Left lung (tissue), 10 donors: ENCODE data around the gene ADAMTSL4. TPM values are rescaled to one million over a fixed set of nuclear protein-coding genes. Genes with fewer than 3 reads are reported as not detected.
A peak's percentile ranks its signal among the peaks of the same experiment; 100 is the strongest.

Experiments
- ATAC-seq: fragments of 200-7000 bp; cut with Tn5 transposase; one replicate; pipeline ENCODE4 v1.9.1; 2020; ENCODE audit warnings: moderate library complexity
- DNase-seq, 4 donors: peaks; one replicate each; pipeline ENCODE4 v3.0.0-alpha.2; 2013 to 2020
- H3K27ac ChIP-seq, 2 donors: fragments of 200-600 bp; sonication (generic) in 1 of 2; one replicate each; pipeline versions ENCODE4 v1.5.0 to v1.8.0; 2020 to 2021
- H3K27me3 ChIP-seq, 2 donors: fragments of 200-600 bp; sonication (generic) in 1 of 2; one replicate each; pipeline versions ENCODE4 v1.5.0 to v1.8.0; 2020 to 2021
- H3K36me3 ChIP-seq, 2 donors: fragments of 200-600 bp; sonication (generic) in 1 of 2; one replicate each; pipeline versions ENCODE4 v1.5.0 to v1.8.0; 2020 to 2021
- H3K4me1 ChIP-seq, 2 donors: fragments of 200-600 bp; one replicate each; pipeline ENCODE4 v1.8.0; 2021
- H3K4me3 ChIP-seq, 2 donors: fragments of 200-600 bp; sonication (generic) in 1 of 2; one replicate each; pipeline versions ENCODE4 v1.5.0 to v1.8.0; 2020 to 2021; ENCODE audit warnings: mild to moderate bottlenecking in 1 of 2
- H3K9me3 ChIP-seq, 2 donors: fragments of 200-600 bp; sonication (generic) in 1 of 2; one replicate each; pipeline versions ENCODE4 v1.5.0 to v1.8.0; 2020 to 2021
- intact Hi-C, 2 donors: fragments of 100-400 bp; cut with DNase I; formaldehyde crosslinking; loops; one replicate each; pipeline versions ENCODE4 v1.11.2 to v1.14.2; 2022
- polyA plus RNA-seq, 6 donors: library from polyadenylated mRNA; unstranded; fragments of 120-200 nt; gene quantifications; one replicate each; pipeline ENCODE4 v1.2.1, GENCODE V29; 2013; ENCODE audit not compliant: insufficient read length in 6 of 6
- total RNA-seq, 2 donors: library from RNA; stranded (reverse); fragmentation: NEBNext Ultra II Directional; extraction: Animal tissue kit (Norgen Biotek cat#: 25700); gene quantifications; one replicate each; pipeline ENCODE4 v1.2.1, GENCODE V29; 2021
- TF ChIP-seq, protein P1 (sequence below), 2 donors: fragments of 200-600 bp; sonication (generic) in 1 of 2; IDR thresholded peaks; one replicate each; pipeline versions ENCODE4 v1.5.0 to v1.8.0; 2021; ENCODE audit warnings: antibody characterized with exemption in 2 of 2
- donor health status: DM: no; HTN: yes; CAD: no.
- donor health status: DM: no; HTN: no; CAD: no.

Gene ADAMTSL4
- total and polyA plus RNA-seq, 8 donors: 13.0 to 76.0 (median 20.1) TPM

DNA sequence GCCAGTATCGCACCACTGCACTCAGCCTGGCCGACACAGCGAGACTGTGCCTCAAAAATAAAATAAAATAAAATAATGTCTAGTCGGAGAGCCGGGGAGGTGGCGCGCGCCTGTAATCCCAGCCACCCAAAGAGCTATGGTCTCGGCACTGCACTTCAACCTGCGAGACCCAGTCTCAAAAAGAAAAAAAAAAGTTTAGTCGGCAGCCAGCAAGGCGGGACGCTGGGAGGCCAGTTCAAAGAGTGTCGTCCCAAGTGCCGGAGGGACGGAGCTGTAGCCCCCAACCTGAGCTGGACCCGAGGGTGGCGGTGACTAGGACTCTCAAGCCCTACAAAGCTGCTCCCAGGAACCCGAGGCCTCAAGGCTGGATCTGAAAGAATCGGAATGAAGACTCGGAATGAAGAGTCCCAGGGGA is 34.3 kb upstream of the ADAMTSL4 start:
- Histone ChIP-seq H3K27me3 (no peaks in the 10 kb centered on the region), H3K27ac (peak overlapping the region; percentile 75 to 84), H3K4me3 (peak overlapping the region; percentile 57 to 66), H3K4me1 (peaks cover 4 to 18% of the 10 kb centered on the region in 2 donors), H3K36me3 (peaks cover 0 to 11% of the 10 kb centered on the region in 2 donors), H3K9me3 (no peaks in the 10 kb centered on the region)
- ATAC-seq (peak; percentile 5), DNase-seq (no peak)
- intact Hi-C loops: no loop called here
- TF ChIP-seq, protein P1, sequence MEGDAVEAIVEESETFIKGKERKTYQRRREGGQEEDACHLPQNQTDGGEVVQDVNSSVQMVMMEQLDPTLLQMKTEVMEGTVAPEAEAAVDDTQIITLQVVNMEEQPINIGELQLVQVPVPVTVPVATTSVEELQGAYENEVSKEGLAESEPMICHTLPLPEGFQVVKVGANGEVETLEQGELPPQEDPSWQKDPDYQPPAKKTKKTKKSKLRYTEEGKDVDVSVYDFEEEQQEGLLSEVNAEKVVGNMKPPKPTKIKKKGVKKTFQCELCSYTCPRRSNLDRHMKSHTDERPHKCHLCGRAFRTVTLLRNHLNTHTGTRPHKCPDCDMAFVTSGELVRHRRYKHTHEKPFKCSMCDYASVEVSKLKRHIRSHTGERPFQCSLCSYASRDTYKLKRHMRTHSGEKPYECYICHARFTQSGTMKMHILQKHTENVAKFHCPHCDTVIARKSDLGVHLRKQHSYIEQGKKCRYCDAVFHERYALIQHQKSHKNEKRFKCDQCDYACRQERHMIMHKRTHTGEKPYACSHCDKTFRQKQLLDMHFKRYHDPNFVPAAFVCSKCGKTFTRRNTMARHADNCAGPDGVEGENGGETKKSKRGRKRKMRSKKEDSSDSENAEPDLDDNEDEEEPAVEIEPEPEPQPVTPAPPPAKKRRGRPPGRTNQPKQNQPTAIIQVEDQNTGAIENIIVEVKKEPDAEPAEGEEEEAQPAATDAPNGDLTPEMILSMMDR (IDR thresholded peaks at IDR 0.05): no peak

DNA sequence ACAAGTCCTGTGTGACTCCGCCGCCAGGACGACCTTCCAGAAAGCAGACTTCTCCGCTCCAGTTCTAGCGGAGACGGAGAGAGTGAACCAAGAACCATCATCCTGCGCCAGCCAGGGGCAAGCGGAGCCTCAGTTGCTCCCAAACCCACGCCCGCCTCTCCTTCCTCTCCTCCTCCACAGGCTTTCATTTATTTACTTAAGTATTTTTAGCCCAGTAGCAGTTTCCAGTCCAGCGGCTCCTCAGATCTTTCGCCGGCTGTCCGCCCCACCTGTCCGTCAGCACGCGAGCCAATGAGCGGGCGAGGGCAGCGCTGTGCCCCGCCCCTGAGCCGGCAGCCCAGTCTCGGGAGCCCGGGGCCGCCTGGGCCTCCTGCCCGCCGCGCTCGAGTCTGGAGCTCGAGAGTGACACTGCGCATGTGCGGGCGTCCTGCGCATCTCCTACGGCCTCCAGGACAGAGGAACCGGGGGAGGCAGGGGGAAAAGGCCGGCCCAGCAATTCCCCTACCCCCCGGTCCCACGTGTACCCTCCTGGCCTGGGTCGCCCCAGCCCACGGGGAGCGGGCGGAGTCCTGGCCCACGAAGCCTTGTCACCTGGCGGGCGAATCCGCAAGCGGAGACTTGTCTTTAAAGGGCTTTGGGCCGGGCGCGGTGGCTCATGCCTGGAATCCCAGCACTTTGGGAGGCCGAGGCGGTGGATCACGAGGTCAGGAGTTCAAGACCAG is 33.7 kb upstream of the ADAMTSL4 start, which contains the start of gene FALEC:
Gene FALEC (plus strand): TSS at position 425 of the 722 bp plus-strand sequence.
- Histone ChIP-seq H3K9me3 (no peaks in the 10 kb centered on the region), H3K36me3 (peaks cover 0 to 11% of the 10 kb centered on the region in 2 donors), H3K4me3 (peak within 1 kb of the TSS; percentile 57 to 66), H3K4me1 (peaks cover 4 to 18% of the 10 kb centered on the region in 2 donors), H3K27me3 (no peaks in the 10 kb centered on the region), H3K27ac (peak within 1 kb of the TSS; percentile 75 to 84)
- ATAC-seq (peak; percentile 99), DNase-seq (peak; percentile 93 to 100 (median 98))
- intact Hi-C loops: no loop called here
- TF ChIP-seq, protein P1 (IDR thresholded peaks at IDR 0.05): peak in 1 of 2 donors; percentile 14

DNA sequence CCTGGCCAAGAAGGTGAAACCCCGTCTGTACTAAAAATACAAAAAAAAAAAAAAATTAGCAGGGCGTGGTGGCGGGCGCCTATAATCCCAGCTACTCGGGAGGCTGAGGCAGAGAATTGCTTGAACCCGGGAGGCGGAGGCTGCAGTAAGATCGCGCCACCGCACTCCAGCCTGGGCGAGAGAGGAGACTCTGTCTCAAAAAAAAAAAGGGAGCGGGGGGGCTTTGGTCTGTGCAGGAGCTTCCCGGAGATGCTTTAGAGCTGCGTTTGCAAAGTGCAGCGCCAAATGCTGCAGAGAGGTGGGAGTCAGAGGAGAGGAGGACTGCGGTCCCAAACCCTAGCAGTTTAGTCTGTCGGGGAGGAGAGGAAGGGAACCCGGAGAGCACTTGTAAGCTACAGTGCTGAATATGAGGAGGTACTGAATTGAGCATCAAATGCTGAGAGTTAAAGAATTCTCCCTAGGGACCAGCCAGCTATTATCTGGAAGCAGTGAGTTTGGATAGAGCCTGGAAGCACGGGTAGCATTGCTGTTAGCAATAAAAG is 33.1 kb upstream of the ADAMTSL4 start:
- intact Hi-C loops: no loop called here

DNA sequence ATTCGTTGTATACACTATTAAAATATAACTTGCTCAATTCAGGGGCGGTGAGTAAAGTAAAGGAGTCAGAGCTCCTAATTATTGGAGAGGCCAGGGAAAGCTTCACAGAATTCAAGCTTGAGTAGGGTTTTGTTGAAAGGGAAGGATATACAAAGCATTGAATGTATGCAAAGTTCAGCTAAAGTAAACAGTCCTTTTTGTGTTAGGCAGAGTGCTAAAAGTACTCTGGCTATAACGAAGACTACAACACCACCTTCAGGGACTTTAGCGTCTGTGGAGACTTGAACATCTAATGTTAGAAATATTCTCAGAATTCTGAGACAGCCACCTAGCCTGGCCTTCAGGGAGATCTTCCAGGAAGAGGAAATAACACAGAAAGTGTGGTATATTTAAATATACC is 32.6 kb upstream of the ADAMTSL4 start:
- intact Hi-C loops: no loop called here
- DNase-seq (no peak), ATAC-seq (peak; percentile 39)
- TF ChIP-seq, protein P1 (IDR thresholded peaks at IDR 0.05): no peak
- Histone ChIP-seq H3K36me3 (peaks cover 0 to 7% of the 10 kb centered on the region in 2 donors), H3K27ac (no peak overlapping the region), H3K9me3 (no peaks in the 10 kb centered on the region), H3K27me3 (no peaks in the 10 kb centered on the region), H3K4me3 (peak overlapping the region in 1 of 2 donors; percentile 57), H3K4me1 (peaks cover 4 to 18% of the 10 kb centered on the region in 2 donors)

More for the DNA sequence above, 33.1 kb upstream of the ADAMTSL4 start:
- no peaks in the 10 kb centered on the region for H3K27me3 ChIP-seq
- H3K4me1 ChIP-seq: peaks cover 4 to 18% of the 10 kb centered on the region in 2 donors
- DNase-seq (no peak), ATAC-seq (peak; percentile 4)
- H3K9me3 ChIP-seq: no peaks in the 10 kb centered on the region
- TF ChIP-seq, protein P1 (IDR thresholded peaks at IDR 0.05): no peak
- H3K27ac ChIP-seq: peak overlapping the region; percentile 75 to 84
- peaks cover 0 to 11% of the 10 kb centered on the region in 2 donors for H3K36me3 ChIP-seq
- H3K4me3 ChIP-seq: peak overlapping the region; percentile 57 to 66
